Neural cell (in vitro differentiated cells): ENCODE results near the gene TSPAN31. TPM values are rescaled to one million over a fixed set of nuclear protein-coding genes. Genes with fewer than 3 reads are reported as not detected.

ENCODE experiments used
- H2AFZ ChIP-seq: fragments of 200-600, 300-800 bp; sonication (generic), shearing (Covaris generic); 2 replicates; pipeline ENCODE4 v1.6.0; 2014; ENCODE audit warnings: low read depth, mild to moderate bottlenecking, antibody characterized with exemption, low read length, moderate library complexity
- H3F3A ChIP-seq: fragments of 200-600 bp; shearing (Covaris generic); 2 replicates; pipeline ENCODE4 v1.6.1; 2016; ENCODE audit warnings: mild to moderate bottlenecking, moderate library complexity, mixed read lengths, antibody characterized with exemption, low read length; ENCODE audit not compliant: insufficient read depth, poor library complexity, severe bottlenecking
- H3K27ac ChIP-seq: fragments of 200-600, 300-800 bp; sonication (generic), shearing (Covaris generic); 2 replicates; pipeline ENCODE4 v1.5.1; 2014; ENCODE audit warnings: mild to moderate bottlenecking, low read length, moderate library complexity
- H3K27me3 ChIP-seq: fragments of 300-800, 200-600 bp; sonication (generic), shearing (Covaris generic); 2 replicates; pipeline ENCODE4 v1.6.0; 2014; ENCODE audit warnings: mild to moderate bottlenecking, low read depth, low read length, moderate library complexity; ENCODE audit not compliant: insufficient read depth
- H3K36me3 ChIP-seq: fragments of 300-800, 200-600 bp; sonication (generic), shearing (Covaris generic); 2 replicates; pipeline ENCODE4 v1.5.1; 2014; ENCODE audit warnings: mild to moderate bottlenecking, antibody characterized with exemption, low read length, moderate library complexity; ENCODE audit not compliant: insufficient read depth
- H3K4me2 ChIP-seq: fragments of 300-800, 200-600 bp; sonication (generic), shearing (Covaris generic); 2 replicates; pipeline ENCODE4 v1.6.0; 2014; ENCODE audit warnings: mild to moderate bottlenecking, low read length
- H3K4me3 ChIP-seq: fragments of 300-800, 200-600 bp; sonication (generic), shearing (Covaris generic); 2 replicates; pipeline ENCODE4 v1.5.1; 2014; ENCODE audit warnings: mild to moderate bottlenecking, low read length, moderate library complexity
- H3K79me2 ChIP-seq: fragments of 200-600 bp; shearing (Covaris generic); replicated peaks from 2 replicates; pipeline ENCODE4 v1.6.0; 2014; ENCODE audit warnings: mild to moderate bottlenecking, low read length, moderate library complexity; ENCODE audit not compliant: insufficient read depth
- H3K9ac ChIP-seq: fragments of 300-800, 200-600 bp; sonication (generic), shearing (Covaris generic); 2 replicates; pipeline ENCODE4 v1.6.1; 2016; ENCODE audit warnings: mild to moderate bottlenecking, low read length, mixed read lengths
- H3K9me2 ChIP-seq: fragments of 200-600 bp; shearing (Covaris generic); 2 replicates; pipeline ENCODE4 v1.6.1; 2016; ENCODE audit warnings: mild to moderate bottlenecking, low read length, mixed read lengths; ENCODE audit not compliant: insufficient read depth
- H3K9me3 ChIP-seq: fragments of 200-600, 300-800 bp; sonication (generic), shearing (Covaris generic); 2 replicates; pipeline ENCODE4 v1.6.1; 2016; ENCODE audit warnings: mild to moderate bottlenecking, mixed run types, low read length, moderate library complexity, mixed read lengths
- H4K20me1 ChIP-seq: fragments of 200-600 bp; shearing (Covaris generic); 2 replicates; pipeline ENCODE4 v1.6.1; 2016; ENCODE audit warnings: mild to moderate bottlenecking, mixed run types; ENCODE audit not compliant: insufficient read depth
- EP300 ChIP-seq: fragments of 450-650 bp; conservative IDR thresholded peaks from 2 replicates; pipeline ENCODE4 v1.6.1; 2014; ENCODE audit warnings: antibody characterized with exemption, mild to moderate bottlenecking, moderate library complexity; ENCODE audit not compliant: poor library complexity, severe bottlenecking
- EZH2 ChIP-seq: fragments of 200-600, 300-800 bp; shearing (Covaris generic), sonication (generic); IDR thresholded peaks from 2 replicates; pipeline ENCODE4 v1.6.1; 2014; ENCODE audit warnings: antibody characterized with exemption, low read length, borderline replicate concordance, mild to moderate bottlenecking; ENCODE audit not compliant: insufficient read depth, poor library complexity, severe bottlenecking
- MXI1 ChIP-seq: fragments of 450-650 bp; conservative IDR thresholded peaks from 2 replicates; pipeline ENCODE4 v1.6.1; 2014; ENCODE audit warnings: antibody characterized with exemption, mild to moderate bottlenecking; ENCODE audit not compliant: poor library complexity, severe bottlenecking
- POLR2AphosphoS5 ChIP-seq: IDR thresholded peaks from 2 replicates; pipeline ENCODE4 v1.6.1; 2012
- RAD21 ChIP-seq: fragments of 450-650 bp; conservative IDR thresholded peaks from 2 replicates; pipeline ENCODE4 v1.6.1; 2014; ENCODE audit warnings: antibody characterized with exemption, mild to moderate bottlenecking, moderate library complexity
- SMC3 ChIP-seq: fragments of 450-650 bp; conservative IDR thresholded peaks from 2 replicates; pipeline ENCODE4 v1.6.1; 2014; ENCODE audit warnings: antibody characterized with exemption, mild to moderate bottlenecking, moderate library complexity; ENCODE audit not compliant: poor library complexity
- TAF1 ChIP-seq: IDR thresholded peaks from 2 replicates; pipeline ENCODE4 v1.6.1; 2012; ENCODE audit warnings: low read depth
- polyA plus RNA-seq: library from polyadenylated mRNA; depleted of rRNA; stranded (reverse); fragments of >200 nt; gene quantifications from 2 replicates; pipeline ENCODE4 v1.2.3, GENCODE V29; 2014
- TF ChIP-seq, protein P1 (sequence below): IDR thresholded peaks from 2 replicates; pipeline ENCODE4 v1.6.1; 2012; ENCODE audit warnings: borderline replicate concordance
- TF ChIP-seq, protein P2 (sequence below): fragments of 450-650 bp; IDR thresholded peaks from 2 replicates; pipeline ENCODE4 v1.5.1; 2014; ENCODE audit warnings: antibody characterized with exemption, mild to moderate bottlenecking, moderate library complexity; ENCODE audit not compliant: poor library complexity, severe bottlenecking

The TSPAN31 gene
- polyA plus RNA-seq, 1 donor from 2014 or later: 85.3 TPM

- Histone ChIP-seq H3K9ac (peak overlapping the region; percentile 80), H3K4me3 (peak overlapping the region; percentile 89), H3K27ac (peak overlapping the region; percentile 39), H3K9me3 (no peaks in the 10 kb centered on the region), H3K79me2 (peaks cover 14% of the 10 kb centered on the region), H3K36me3 (no peaks in the 10 kb centered on the region), H3K4me2 (peak overlapping the region; percentile 30), H4K20me1 (no peaks in the 10 kb centered on the region), H2AFZ (no peak overlapping the region), H3F3A (no peaks in the 10 kb centered on the region), H3K27me3 (no peaks in the 10 kb centered on the region), H3K9me2 (no peaks in the 10 kb centered on the region)
- TF ChIP-seq SMC3 (no peak), POLR2AphosphoS5 (no peak), RAD21 (no peak), EP300 (no peak), EZH2 (no peak), TAF1 (no peak), MXI1 (no peak)
- TF ChIP-seq, protein P1, sequence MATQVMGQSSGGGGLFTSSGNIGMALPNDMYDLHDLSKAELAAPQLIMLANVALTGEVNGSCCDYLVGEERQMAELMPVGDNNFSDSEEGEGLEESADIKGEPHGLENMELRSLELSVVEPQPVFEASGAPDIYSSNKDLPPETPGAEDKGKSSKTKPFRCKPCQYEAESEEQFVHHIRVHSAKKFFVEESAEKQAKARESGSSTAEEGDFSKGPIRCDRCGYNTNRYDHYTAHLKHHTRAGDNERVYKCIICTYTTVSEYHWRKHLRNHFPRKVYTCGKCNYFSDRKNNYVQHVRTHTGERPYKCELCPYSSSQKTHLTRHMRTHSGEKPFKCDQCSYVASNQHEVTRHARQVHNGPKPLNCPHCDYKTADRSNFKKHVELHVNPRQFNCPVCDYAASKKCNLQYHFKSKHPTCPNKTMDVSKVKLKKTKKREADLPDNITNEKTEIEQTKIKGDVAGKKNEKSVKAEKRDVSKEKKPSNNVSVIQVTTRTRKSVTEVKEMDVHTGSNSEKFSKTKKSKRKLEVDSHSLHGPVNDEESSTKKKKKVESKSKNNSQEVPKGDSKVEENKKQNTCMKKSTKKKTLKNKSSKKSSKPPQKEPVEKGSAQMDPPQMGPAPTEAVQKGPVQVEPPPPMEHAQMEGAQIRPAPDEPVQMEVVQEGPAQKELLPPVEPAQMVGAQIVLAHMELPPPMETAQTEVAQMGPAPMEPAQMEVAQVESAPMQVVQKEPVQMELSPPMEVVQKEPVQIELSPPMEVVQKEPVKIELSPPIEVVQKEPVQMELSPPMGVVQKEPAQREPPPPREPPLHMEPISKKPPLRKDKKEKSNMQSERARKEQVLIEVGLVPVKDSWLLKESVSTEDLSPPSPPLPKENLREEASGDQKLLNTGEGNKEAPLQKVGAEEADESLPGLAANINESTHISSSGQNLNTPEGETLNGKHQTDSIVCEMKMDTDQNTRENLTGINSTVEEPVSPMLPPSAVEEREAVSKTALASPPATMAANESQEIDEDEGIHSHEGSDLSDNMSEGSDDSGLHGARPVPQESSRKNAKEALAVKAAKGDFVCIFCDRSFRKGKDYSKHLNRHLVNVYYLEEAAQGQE: no peak
- TF ChIP-seq, protein P2, sequence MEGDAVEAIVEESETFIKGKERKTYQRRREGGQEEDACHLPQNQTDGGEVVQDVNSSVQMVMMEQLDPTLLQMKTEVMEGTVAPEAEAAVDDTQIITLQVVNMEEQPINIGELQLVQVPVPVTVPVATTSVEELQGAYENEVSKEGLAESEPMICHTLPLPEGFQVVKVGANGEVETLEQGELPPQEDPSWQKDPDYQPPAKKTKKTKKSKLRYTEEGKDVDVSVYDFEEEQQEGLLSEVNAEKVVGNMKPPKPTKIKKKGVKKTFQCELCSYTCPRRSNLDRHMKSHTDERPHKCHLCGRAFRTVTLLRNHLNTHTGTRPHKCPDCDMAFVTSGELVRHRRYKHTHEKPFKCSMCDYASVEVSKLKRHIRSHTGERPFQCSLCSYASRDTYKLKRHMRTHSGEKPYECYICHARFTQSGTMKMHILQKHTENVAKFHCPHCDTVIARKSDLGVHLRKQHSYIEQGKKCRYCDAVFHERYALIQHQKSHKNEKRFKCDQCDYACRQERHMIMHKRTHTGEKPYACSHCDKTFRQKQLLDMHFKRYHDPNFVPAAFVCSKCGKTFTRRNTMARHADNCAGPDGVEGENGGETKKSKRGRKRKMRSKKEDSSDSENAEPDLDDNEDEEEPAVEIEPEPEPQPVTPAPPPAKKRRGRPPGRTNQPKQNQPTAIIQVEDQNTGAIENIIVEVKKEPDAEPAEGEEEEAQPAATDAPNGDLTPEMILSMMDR: no peak
Observed at GRCh38 chr12:57755454-57756372, 10.9 kb downstream of the TSPAN31 start.

GRCh38 chr12:57756406-57757341 lies 11.8 kb downstream of the TSPAN31 start:
- Histone ChIP-seq H3F3A (no peaks in the 10 kb centered on the region), H3K79me2 (peaks cover 5% of the 10 kb centered on the region), H2AFZ (no peak overlapping the region), H3K27me3 (no peaks in the 10 kb centered on the region), H3K4me2 (peak overlapping the region; percentile 30), H3K27ac (no peak overlapping the region), H3K4me3 (peak overlapping the region; percentile 89), H4K20me1 (no peaks in the 10 kb centered on the region), H3K9ac (peak overlapping the region; percentile 80), H3K9me2 (no peaks in the 10 kb centered on the region), H3K36me3 (no peaks in the 10 kb centered on the region), H3K9me3 (no peaks in the 10 kb centered on the region)
- no peak for TF ChIP-seq RAD21
- TF ChIP-seq, protein P2: peak; percentile 58
